COLO668 (cell line): ENCODE measurements around the gene PLCD3.

Experiments used
- DNase-seq: peaks from one replicate; lab custom pipeline; 2025; ENCODE audit not compliant: unreplicated experiment; lab: John Stamatoyannopoulos, UW

The PLCD3 gene

GRCh38 chr17:45150911-45151809 is 18.8 kb upstream of the PLCD3 start:
- DNase-seq, result no peak

DNA sequence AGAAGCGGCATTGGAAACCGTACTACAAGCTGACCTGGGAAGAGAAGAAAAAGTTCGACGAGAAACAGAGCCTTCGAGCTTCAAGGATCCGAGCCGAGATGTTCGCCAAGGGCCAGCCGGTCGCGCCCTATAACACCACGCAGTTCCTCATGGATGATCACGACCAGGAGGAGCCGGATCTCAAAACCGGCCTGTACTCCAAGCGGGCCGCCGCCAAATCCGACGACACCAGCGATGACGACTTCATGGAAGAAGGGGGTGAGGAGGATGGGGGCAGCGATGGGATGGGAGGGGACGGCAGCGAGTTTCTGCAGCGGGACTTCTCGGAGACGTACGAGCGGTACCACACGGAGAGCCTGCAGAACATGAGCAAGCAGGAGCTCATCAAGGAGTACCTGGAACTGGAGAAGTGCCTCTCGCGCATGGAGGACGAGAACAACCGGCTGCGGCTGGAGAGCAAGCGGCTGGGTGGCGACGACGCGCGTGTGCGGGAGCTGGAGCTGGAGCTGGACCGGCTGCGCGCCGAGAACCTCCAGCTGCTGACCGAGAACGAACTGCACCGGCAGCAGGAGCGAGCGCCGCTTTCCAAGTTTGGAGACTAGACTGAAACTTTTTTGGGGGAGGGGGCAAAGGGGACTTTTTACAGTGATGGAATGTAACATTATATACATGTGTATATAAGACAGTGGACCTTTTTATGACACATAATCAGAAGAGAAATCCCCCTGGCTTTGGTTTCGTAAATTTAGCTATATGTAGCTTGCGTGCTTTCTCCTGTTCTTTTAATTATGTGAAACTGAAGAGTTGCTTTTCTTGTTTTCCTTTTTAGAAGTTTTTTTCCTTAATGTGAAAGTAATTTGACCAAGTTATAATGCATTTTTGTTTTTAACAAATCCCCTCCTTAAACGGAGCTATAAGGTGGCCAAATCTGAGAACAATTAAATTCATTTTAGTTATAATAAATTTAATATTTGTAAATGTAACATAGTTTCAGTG is 17.7 kb upstream of the PLCD3 start:
- DNase-seq, result peak; percentile 56

GRCh38 chr17:45149037-45149668 is 16.8 kb upstream of the PLCD3 start:
- DNase-seq, result peak; percentile 80

- DNase-seq, result peak; percentile 97
Measured at GRCh38 chr17:45148183-45149036, 16.1 kb upstream of the PLCD3 start, which contains the start of gene HEXIM1. Gene HEXIM1, plus strand, starts transcription at chr17:45148475. Its CDS starts 716 bp downstream, at chr17:45149191.

GRCh38 chr17:45147581-45148182 is 15.4 kb upstream of the PLCD3 start:
- DNase-seq, result peak; percentile 74

- peak; percentile 74 for DNase-seq
Measured at GRCh38 chr17:45146890-45147580, 14.7 kb upstream of the PLCD3 start.

DNA sequence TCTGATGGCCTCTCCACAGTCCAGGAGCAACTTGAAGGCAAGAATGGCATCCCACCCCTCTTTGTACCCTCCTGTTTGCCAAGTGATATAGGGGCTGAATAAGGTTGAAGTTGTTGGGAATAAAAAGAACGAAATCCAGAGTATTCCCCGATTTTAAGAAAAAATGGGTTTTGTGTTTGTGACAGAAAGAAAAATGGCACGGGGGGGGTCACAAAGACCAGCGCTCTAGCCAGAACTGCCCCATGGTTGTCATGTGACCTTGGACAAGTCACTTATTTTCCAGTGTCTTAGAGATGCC is 14.2 kb upstream of the PLCD3 start:
- no peak for DNase-seq

DNA sequence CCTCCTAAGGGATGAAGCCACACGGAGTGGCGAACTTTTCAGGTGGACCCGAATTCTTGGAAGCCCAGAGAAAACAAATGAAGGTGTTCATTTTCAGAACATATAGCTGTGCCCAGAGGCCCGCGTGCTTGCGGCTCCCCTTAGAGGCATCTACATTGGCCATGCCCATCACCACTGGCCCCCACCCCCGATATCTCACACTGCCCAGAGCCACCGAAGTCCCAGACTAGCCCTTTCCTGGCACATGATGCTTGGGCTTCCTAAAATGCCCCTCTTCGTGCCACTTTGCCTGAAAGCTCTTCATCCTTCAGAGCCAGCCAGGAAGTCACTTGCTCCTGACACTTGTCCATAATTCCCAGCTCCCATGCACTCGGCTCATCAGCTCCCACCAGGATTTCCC is 13.9 kb upstream of the PLCD3 start:
- DNase-seq, result no peak

DNA sequence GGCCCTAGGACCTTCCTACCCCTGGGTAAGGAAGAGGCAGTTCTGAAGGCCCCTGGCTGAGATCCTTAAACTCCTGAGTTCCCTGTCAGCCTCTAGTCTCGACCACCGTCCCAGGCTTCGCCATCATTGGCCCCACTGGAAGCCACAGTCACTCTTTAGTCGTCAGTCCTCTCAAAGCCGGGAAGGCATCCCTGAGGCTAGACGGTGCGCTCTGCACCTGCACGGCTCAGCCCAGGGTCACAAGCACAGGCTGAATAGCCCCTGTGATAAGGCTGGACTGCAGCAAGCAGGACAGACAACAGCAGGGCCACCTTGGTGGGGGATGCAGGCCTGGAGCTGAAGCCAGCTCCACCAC is 12.7 kb upstream of the PLCD3 start:
- no peak for DNase-seq

- DNase-seq, result no peak
Measured at GRCh38 chr17:45144199-45145034, 12.1 kb upstream of the PLCD3 start.

DNA sequence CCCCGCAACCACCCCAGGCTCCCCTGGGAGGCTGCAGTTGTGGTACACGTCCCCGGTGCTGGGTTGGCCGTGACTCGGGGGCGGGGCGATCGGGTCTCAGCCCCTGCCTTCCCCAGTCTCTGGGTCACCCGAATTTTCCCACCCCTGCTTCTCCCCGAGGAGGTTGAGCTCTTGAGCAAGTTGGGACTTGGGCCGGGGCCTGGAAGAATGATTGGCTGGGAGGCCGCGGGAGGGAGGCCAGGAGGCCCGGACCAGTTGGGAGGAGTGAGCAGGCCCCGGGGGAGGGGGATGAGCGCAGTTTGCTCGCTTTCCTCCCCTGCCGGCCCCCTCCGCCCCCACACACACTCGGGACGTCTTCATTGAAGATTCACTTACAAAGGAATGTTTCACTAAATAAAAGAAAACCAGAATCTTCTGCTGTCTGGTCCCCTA is 11.5 kb upstream of the PLCD3 start:
- no peak for DNase-seq

GRCh38 chr17:45143094-45143670 is 10.9 kb upstream of the PLCD3 start:
- DNase-seq, result no peak

DNA sequence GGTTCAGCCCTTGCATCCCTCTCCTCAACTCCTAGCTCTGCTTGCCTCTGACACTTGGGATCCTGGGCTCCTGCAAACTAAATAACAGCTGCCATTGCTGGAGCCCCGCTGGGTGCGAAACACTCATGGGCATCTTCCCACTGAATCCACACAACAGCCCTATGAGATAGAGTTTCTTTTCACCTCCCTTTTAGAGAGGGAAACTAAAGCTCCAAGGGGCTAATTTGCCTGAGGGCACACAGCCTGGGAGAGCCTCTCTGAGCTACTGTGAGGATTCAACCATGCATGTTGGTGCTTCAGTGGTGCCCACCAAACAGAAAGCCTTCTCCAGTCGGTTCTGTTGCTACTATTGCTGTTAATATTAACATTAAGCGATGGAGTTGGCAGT is 7.2 kb upstream of the PLCD3 start:
- DNase-seq, result no peak

DNA sequence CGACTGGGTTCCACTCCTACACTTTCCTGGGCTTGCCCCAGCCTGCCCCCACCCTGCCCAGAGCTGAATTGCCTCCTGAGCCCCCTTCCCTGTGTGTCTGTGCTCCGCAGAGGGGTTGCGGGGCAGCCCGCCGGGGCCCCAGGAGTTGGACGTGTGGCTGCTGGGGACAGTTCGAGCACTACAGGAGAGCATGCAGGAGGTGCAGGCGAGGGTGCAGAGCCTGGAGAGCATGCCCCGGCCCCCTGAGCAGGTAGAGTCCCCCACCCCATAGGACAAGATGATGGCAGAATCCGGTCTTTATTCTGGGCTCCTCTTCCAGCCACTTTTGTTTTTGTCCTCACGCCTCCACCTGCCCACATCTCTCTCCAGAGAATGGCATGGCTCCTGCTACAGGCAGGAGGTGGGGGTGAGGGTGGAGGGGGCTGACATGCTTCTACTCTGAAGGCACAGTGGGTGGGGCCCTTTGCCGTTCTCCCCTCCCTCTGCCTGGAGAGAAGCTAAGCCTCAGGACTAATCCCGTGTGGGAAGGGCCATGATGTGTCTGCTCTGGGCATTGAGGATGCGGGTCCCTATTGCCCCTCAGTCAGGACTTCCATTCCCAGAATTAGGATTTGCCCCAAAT is 6.7 kb upstream of the PLCD3 start:
- DNase-seq, result no peak

- DNase-seq, result no peak
Measured at GRCh38 chr17:45137561-45138305, 5.4 kb upstream of the PLCD3 start.

DNA sequence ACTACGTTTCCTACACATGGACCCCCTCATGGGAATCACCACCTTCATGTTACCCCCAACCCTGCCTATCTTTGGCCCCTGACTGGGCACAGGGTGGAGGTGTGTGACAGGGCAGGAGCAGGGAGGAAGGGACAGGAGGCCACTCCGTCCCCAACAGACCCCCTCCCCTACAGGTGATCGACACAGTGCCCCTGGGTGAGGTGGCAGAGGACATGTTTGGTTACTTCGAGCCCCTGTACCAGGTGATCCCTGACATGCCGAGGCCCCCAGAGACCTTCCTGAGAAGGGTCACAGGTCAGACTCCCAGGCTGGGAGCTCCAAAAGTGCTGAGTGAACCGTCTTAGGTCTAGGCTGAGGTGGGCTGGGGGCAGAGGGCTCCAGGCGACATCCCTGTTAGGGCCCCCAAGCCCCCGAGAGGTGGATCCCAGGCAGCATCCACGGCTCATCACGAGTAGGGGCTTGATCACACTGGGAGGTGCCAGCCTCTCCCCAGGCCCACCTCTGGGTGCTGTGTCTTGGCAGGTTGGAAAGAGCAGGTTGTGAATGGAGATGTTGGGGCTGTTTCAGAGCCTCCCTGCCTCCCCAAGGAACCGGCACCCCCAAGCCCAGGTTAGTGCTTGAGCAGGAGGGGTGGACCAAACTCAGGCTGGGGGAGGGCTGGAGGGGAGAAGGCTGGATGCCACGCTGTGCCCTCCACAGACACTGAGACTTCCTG is 4.7 kb upstream of the PLCD3 start:
- no peak for DNase-seq
